PC-3 (cell line): ENCODE measurements around the gene SLC12A8. TPM values are rescaled to one million over a fixed set of nuclear protein-coding genes. Genes with fewer than 3 reads are reported as not detected.

Source experiments
- ATAC-seq: fragments of 200-7000 bp; cut with Tn5 transposase; 2 replicates; pipeline ENCODE4 v1.9.1; 2020; ENCODE audit warnings: mild to moderate bottlenecking, moderate library complexity
- BruUV-seq: library from RNA; stranded (reverse); fragments of 400-500 nt; replicated peaks from 2 replicates; lab custom pipeline; 2021; lab: Mats Ljungman, UMichigan
- CTCF ChIA-PET: fragments of 300-600 bp; sonication (Branson Sonifier 250); formaldehyde crosslinking; loops from one replicate; lab custom pipeline; 2022; ENCODE audit warnings: antibody characterized with exemption; lab: Charles Lee
- POLR2A ChIA-PET: fragments of 300-600 bp; sonication (Branson Sonifier 250); formaldehyde crosslinking; loops from one replicate; lab custom pipeline; 2022; ENCODE audit warnings: antibody characterized with exemption; ENCODE audit not compliant: unreplicated experiment; lab: Charles Lee
- DNase-seq: peaks from one replicate; pipeline ENCODE4 v3.0.0-alpha.2; 2015
- H2AFZ ChIP-seq: fragments of 300-600 bp; sonication (generic); 2 replicates; pipeline ENCODE4 v1.6.0; 2016; ENCODE audit warnings: antibody characterized with exemption, low read length
- H3F3A ChIP-seq: fragments of 300-600 bp; sonication (generic); one replicate; pipeline ENCODE4 v1.6.0; 2017; ENCODE audit warnings: antibody characterized with exemption, low read length, control low read depth, mild to moderate bottlenecking; ENCODE audit not compliant: unreplicated experiment
- H3K27ac ChIP-seq: fragments of 300-600 bp; sonication (generic); 2 replicates; pipeline ENCODE4 v1.5.1; 2016; ENCODE audit warnings: mild to moderate bottlenecking, low read length
- H3K27me3 ChIP-seq: fragments of 300-600 bp; sonication (generic); 2 replicates; pipeline ENCODE4 v1.6.1; 2016; ENCODE audit warnings: low read length, mixed read lengths
- H3K36me3 ChIP-seq: fragments of 300-600 bp; sonication (generic); 2 replicates; pipeline ENCODE4 v1.6.1; 2016; ENCODE audit warnings: low read depth, mixed run types, low read length, mixed read lengths
- H3K4me1 ChIP-seq: fragments of 300-600 bp; sonication (generic); 2 replicates; pipeline ENCODE4 v1.5.1; 2016; ENCODE audit warnings: low read length; ENCODE audit not compliant: insufficient read depth
- H3K4me2 ChIP-seq: fragments of 300-600 bp; sonication (generic); 2 replicates; pipeline ENCODE4 v1.6.0; 2016; ENCODE audit warnings: low read length
- H3K4me3 ChIP-seq: fragments of 300-600 bp; sonication (generic); 2 replicates; pipeline ENCODE4 v1.5.1; 2016; ENCODE audit warnings: mild to moderate bottlenecking, low read length, mixed read lengths
- H3K79me2 ChIP-seq: fragments of 300-600 bp; sonication (generic); 2 replicates; pipeline ENCODE4 v1.6.1; 2017; ENCODE audit warnings: low read length, mixed read lengths
- H3K9ac ChIP-seq: fragments of 300-600 bp; sonication (generic); 2 replicates; pipeline ENCODE4 v1.6.0; 2016; ENCODE audit warnings: mild to moderate bottlenecking, low read length
- H3K9me2 ChIP-seq: fragments of 300-600 bp; sonication (generic); replicated peaks from 2 replicates; pipeline ENCODE4 v1.6.1; 2016; ENCODE audit warnings: mixed run types, low read length, mixed read lengths
- H3K9me3 ChIP-seq: fragments of 300-600 bp; sonication (generic); 2 replicates; pipeline ENCODE4 v1.6.1; 2016; ENCODE audit warnings: low read length, mixed read lengths
- H4K20me1 ChIP-seq: fragments of 300-600 bp; sonication (generic); 2 replicates; pipeline ENCODE4 v1.6.1; 2016; ENCODE audit warnings: low read length, mixed read lengths
- EZH2 ChIP-seq: fragments of 300-600 bp; sonication (generic); IDR thresholded peaks from one replicate; pipeline ENCODE4 v1.6.1; 2017; ENCODE audit warnings: antibody characterized with exemption, mild to moderate bottlenecking, low read length; ENCODE audit not compliant: unreplicated experiment
- EZH2phosphoT487 ChIP-seq: fragments of 300-600 bp; sonication (generic); IDR thresholded peaks from 2 replicates; pipeline ENCODE4 v1.6.1; 2018; ENCODE audit warnings: mild to moderate bottlenecking, antibody characterized with exemption, low read length, borderline replicate concordance
- intact Hi-C: fragments of 100-400 bp; cut with micrococcal nuclease; formaldehyde crosslinking; loops from 2 replicates; pipeline ENCODE4 v1.9.0; 2023
- total RNA-seq: library from RNA; depleted of rRNA; stranded (reverse); fragments of >200 nt; gene quantifications from 2 replicates; pipeline ENCODE4 v1.2.3, GENCODE V29; 2014
- TF ChIP-seq, protein P1 (sequence below): fragments of 300-600 bp; sonication (generic); conservative IDR thresholded peaks from 2 replicates; pipeline ENCODE4 v1.5.1; 2017; ENCODE audit warnings: antibody characterized with exemption, low read depth, mild to moderate bottlenecking, low read length

Gene SLC12A8
- total RNA-seq, 1 experiment from 2014 or later: 11.0 TPM

DNA sequence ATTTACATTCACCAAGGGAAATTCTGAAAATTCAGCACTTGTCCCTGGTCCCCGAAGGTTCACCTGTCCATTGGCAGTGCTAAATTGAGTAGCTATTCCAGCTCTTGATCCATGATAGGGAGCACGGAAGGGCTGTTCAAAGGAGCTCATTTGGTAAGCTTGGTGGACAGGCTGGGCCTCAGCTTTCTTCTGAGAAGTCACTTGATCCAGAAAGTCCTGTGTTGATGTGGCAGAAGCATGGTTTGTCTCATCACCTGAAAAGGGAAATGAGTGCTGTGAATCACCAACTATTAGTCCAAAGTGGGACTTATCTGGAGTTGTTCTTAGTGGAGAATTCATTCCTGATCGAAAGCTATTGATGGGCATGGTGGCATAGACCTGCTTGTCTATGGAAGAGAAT lies 19.9 kb upstream of the SLC12A8 start:
- no peaks in the 10 kb centered on the region for H4K20me1 ChIP-seq
- no peak for TF ChIP-seq EZH2phosphoT487
- TF ChIP-seq, protein P1, sequence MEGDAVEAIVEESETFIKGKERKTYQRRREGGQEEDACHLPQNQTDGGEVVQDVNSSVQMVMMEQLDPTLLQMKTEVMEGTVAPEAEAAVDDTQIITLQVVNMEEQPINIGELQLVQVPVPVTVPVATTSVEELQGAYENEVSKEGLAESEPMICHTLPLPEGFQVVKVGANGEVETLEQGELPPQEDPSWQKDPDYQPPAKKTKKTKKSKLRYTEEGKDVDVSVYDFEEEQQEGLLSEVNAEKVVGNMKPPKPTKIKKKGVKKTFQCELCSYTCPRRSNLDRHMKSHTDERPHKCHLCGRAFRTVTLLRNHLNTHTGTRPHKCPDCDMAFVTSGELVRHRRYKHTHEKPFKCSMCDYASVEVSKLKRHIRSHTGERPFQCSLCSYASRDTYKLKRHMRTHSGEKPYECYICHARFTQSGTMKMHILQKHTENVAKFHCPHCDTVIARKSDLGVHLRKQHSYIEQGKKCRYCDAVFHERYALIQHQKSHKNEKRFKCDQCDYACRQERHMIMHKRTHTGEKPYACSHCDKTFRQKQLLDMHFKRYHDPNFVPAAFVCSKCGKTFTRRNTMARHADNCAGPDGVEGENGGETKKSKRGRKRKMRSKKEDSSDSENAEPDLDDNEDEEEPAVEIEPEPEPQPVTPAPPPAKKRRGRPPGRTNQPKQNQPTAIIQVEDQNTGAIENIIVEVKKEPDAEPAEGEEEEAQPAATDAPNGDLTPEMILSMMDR: no peak
- no peak for TF ChIP-seq EZH2
- no TSS peak for BruUV-seq
- ChIA-PET CTCF (no interaction called here), POLR2A (no interaction called here)
- DNase-seq (no peak), ATAC-seq (no peak)
- no peaks in the 10 kb centered on the region for H3K79me2 ChIP-seq
- intact Hi-C loops: no loop called here
- no peaks in the 10 kb centered on the region for H3K9me3 ChIP-seq
- peaks cover 6% of the 10 kb centered on the region; the same call in 1 of the 2 replicates for H3K36me3 ChIP-seq
- H3K4me3 ChIP-seq: no peak overlapping the region
- H2AFZ ChIP-seq: no peak overlapping the region
- no peaks in the 10 kb centered on the region for H3K27me3 ChIP-seq
- no peak overlapping the region for H3K4me2 ChIP-seq
- H3K4me1 ChIP-seq: peaks cover 4% of the 10 kb centered on the region; the same call in 1 of the 2 replicates
- H3F3A ChIP-seq: no peaks in the 10 kb centered on the region
- H3K27ac ChIP-seq: no peak overlapping the region
- H3K9ac ChIP-seq: no peak overlapping the region
- no peaks in the 10 kb centered on the region for H3K9me2 ChIP-seq

DNA sequence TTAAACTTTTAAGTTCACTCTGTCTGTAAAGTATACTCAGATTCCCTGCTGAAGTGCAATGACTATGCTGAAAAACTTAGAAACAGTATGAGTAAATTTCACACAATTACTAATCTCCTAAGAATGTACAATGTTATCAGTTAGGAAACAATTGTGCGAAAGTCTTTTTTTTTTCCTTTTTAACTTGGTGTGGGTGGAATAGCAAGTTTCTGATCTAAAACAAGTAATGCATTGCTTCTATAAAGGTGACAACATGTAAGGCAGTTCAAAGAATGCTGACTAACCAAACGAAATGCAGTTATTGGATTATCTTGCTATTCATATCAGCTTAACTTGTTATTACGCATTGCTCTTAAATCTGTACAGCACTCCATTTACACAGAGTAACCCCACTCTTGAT lies 19.3 kb upstream of the SLC12A8 start:
- peak; percentile 16 for DNase-seq
- Histone ChIP-seq H3K9ac (no peak overlapping the region), H3K9me3 (no peaks in the 10 kb centered on the region), H3K9me2 (no peaks in the 10 kb centered on the region), H3K4me1 (peaks cover 4% of the 10 kb centered on the region; the same call in 1 of the 2 replicates), H4K20me1 (no peaks in the 10 kb centered on the region), H3K4me2 (no peak overlapping the region), H3K27ac (no peak overlapping the region), H3K36me3 (peaks cover 6% of the 10 kb centered on the region; the same call in 1 of the 2 replicates), H3F3A (no peaks in the 10 kb centered on the region), H3K27me3 (no peaks in the 10 kb centered on the region), H3K79me2 (no peaks in the 10 kb centered on the region), H2AFZ (no peak overlapping the region), H3K4me3 (no peak overlapping the region)
- BruUV-seq: no TSS peak
- ATAC-seq: no peak
- ChIA-PET POLR2A (no interaction called here), CTCF (no interaction called here)
- TF ChIP-seq, protein P1: no peak
- TF ChIP-seq EZH2 (no peak), EZH2phosphoT487 (no peak)
- intact Hi-C loops: no loop called here

DNA sequence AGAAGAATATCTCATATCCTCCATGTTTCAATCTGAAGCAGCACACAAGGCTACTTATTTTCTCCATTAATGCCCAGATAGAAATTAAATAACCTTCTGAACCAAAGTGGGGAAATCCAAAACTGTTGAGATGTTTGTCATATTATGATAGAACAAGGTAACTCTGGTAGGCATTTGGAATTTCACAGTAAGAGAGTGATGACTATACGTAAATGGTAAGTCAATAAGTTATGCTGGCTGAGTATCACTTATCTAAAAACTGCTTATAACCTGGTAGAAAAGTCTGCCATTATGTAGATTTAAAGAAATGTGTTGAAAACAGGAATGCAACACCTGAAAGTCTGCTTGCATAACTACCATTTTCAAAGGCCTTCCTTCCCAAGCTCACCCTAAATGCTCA lies 17.2 kb upstream of the SLC12A8 start:
- Histone ChIP-seq H3K9ac (no peak overlapping the region), H3K27me3 (no peaks in the 10 kb centered on the region), H3F3A (no peaks in the 10 kb centered on the region), H2AFZ (no peak overlapping the region), H3K4me3 (no peak overlapping the region), H3K9me2 (no peaks in the 10 kb centered on the region), H3K36me3 (peaks cover 6% of the 10 kb centered on the region; the same call in 1 of the 2 replicates), H3K4me2 (no peak overlapping the region), H4K20me1 (no peaks in the 10 kb centered on the region), H3K4me1 (peaks cover 4% of the 10 kb centered on the region; the same call in 1 of the 2 replicates), H3K9me3 (no peaks in the 10 kb centered on the region), H3K27ac (no peak overlapping the region), H3K79me2 (no peaks in the 10 kb centered on the region)
- TF ChIP-seq EZH2phosphoT487 (no peak), EZH2 (no peak)
- TF ChIP-seq, protein P1: no peak
- ATAC-seq (no peak), DNase-seq (no peak)
- BruUV-seq: no TSS peak
- intact Hi-C loops: no loop called here
- POLR2A ChIA-PET: no interaction called here
- CTCF ChIA-PET: no interaction called here
